DMS 273 treated with DMSO at 0.1 percent for 48 hours (cell line): ENCODE results near the gene PRMT1.
"Not testable (repeated sequence)": the region's sequence is repeated elsewhere in the genome, so short reads cannot be mapped to it uniquely, and the experiment has no call there.

Experiments used
- DNase-seq: peaks from one replicate; lab custom pipeline; 2025; lab: John Stamatoyannopoulos, UW

PRMT1 gene

GRCh38 chr19:49677231-49677900 lies at the start of gene PRMT1:
Gene PRMT1, plus strand, starts transcription at chr19:49677271. Its CDS starts 10 bp downstream, at chr19:49677281.
- DNase-seq = no peak

GRCh38 chr19:49629659-49630058 lies 47.4 kb upstream of the PRMT1 start:
- no peak for DNase-seq

GRCh38 chr19:49631014-49631588 lies 46.0 kb upstream of the PRMT1 start:
- peak; percentile 20 for DNase-seq

- no peak for DNase-seq
Measured at GRCh38 chr19:49631610-49632192, 45.4 kb upstream of the PRMT1 start.

GRCh38 chr19:49632576-49632975 lies 44.5 kb upstream of the PRMT1 start:
- DNase-seq = no peak

- DNase-seq = not testable (repeated sequence)
Measured at GRCh38 chr19:49633273-49633672, 43.8 kb upstream of the PRMT1 start.

GRCh38 chr19:49635530-49636232 lies 41.4 kb upstream of the PRMT1 start:
- DNase-seq = no peak

GRCh38 chr19:49636233-49636932 lies 40.7 kb upstream of the PRMT1 start:
- no peak for DNase-seq

GRCh38 chr19:49637821-49638738 lies 39.0 kb upstream of the PRMT1 start:
- DNase-seq = no peak

- DNase-seq = no peak
Measured at GRCh38 chr19:49639401-49640112, 37.5 kb upstream of the PRMT1 start.

- peak; percentile 99 for DNase-seq
Measured at GRCh38 chr19:49640113-49640898, 36.8 kb upstream of the PRMT1 start, which contains the start of gene RRAS. Gene RRAS, minus strand, starts transcription at chr19:49640143. Its CDS starts 45 bp downstream, at chr19:49640098.

- DNase-seq = peak; percentile 97
Measured at GRCh38 chr19:49641688-49642491, 35.2 kb upstream of the PRMT1 start, which contains the start of gene SCAF1. Gene SCAF1, plus strand, starts transcription at chr19:49642209. Its CDS starts 2,818 bp downstream, at chr19:49645027.

GRCh38 chr19:49642492-49643035 lies 34.5 kb upstream of the PRMT1 start:
- DNase-seq = no peak

GRCh38 chr19:49643466-49643865 lies 33.6 kb upstream of the PRMT1 start:
- no peak for DNase-seq

GRCh38 chr19:49645592-49645991 lies 31.5 kb upstream of the PRMT1 start:
- DNase-seq = no peak

- no peak for DNase-seq
Measured at GRCh38 chr19:49645995-49646394, 31.1 kb upstream of the PRMT1 start.

GRCh38 chr19:49646586-49646985 lies 30.5 kb upstream of the PRMT1 start:
- no peak for DNase-seq
